GM06990 (cell line): ENCODE measurements around the gene JOSD1.

Source experiments
- DNase-seq: peaks from one replicate; pipeline ENCODE4 v3.0.0-alpha.2; 2011; ENCODE audit not compliant: insufficient read length; ENCODE audit errors: extremely low read depth
- H3K27me3 ChIP-seq: replicated peaks from 2 replicates; pipeline ENCODE4 v1.6.0; 2011; ENCODE audit warnings: low read length; ENCODE audit not compliant: control insufficient read depth, insufficient read depth
- H3K36me3 ChIP-seq: 2 replicates; pipeline ENCODE4 v1.5.1; 2011; ENCODE audit warnings: low read length; ENCODE audit not compliant: control insufficient read depth, insufficient read depth
- H3K4me3 ChIP-seq: replicated peaks from 2 replicates; pipeline ENCODE4 v1.5.1; 2011; ENCODE audit warnings: low read depth, mild to moderate bottlenecking, control low read depth, low read length
- CTCF ChIP-seq: IDR thresholded peaks from 2 replicates; pipeline ENCODE4 v1.5.1; 2011; ENCODE audit warnings: low read length, control low read depth, mild to moderate bottlenecking, inconsistent platforms; ENCODE audit not compliant: insufficient read depth, poor library complexity, severe bottlenecking

JOSD1 gene

DNA sequence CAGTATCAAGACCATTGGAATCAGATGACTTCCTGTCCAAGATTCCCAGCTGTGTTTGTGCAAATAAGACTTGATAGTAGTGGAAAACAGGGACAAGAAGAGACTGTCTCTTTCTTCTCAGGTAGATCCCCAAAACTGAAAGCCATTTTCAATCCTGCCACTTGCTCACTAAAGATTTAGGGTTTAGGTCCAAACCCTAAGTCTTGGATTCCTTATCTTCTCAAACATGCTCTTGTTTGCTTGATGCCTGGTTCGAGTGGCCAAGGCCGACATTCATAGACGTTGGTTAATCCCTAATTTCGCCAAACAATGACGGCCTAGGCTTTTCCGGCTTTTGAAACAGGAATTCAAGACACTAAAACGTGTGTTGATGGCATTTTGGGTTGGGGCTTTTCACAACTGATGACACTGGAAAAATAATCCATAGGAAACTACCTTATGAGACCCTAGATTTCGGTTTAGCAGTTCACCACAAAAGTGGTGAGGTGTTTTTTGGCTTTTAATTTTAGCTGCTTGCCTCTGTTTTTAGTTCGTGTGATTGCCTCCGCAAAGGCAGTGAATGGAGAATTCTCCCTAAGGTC lies 4.0 kb upstream of the JOSD1 start:
- TF ChIP-seq CTCF, result no peak
- no peak for DNase-seq
- Histone ChIP-seq H3K27me3 (no peaks in the 10 kb centered on the region), H3K4me3 (peak overlapping the region; percentile 57), H3K36me3 (peaks cover 2% of the 10 kb centered on the region; the same call in 1 of the 2 replicates)

DNA sequence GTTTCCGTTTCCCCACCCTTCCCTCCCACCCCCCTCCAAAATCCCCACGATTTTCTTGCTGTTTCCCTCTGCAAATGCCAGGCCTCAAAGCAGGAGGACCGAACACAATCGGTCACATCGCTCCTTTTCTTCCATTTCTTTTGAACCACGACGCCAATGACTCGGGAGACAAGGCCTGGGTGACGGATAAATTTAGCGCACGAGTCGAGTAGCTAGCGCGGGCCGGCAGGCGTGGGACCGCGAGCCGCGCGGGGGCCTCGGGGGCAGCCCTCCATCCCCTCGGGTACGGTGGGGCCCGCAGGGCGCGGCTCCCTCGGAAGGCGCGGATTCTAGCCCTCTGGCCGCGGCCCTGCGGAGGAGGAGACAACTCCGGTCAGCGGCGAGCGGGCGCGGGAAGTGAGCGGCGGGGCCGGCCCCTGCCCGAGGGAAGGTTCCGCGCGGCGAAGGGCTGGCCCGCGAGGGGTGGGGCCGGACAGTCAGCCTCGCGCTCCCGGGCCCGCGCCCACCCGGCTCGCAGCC lies 414 bp downstream of the JOSD1 start:
- TF ChIP-seq CTCF, result no peak
- Histone ChIP-seq H3K27me3 (no peaks in the 10 kb centered on the region), H3K4me3 (peak overlapping the region; percentile 84), H3K36me3 (no peaks in the 10 kb centered on the region)
- DNase-seq, result no peak

DNA sequence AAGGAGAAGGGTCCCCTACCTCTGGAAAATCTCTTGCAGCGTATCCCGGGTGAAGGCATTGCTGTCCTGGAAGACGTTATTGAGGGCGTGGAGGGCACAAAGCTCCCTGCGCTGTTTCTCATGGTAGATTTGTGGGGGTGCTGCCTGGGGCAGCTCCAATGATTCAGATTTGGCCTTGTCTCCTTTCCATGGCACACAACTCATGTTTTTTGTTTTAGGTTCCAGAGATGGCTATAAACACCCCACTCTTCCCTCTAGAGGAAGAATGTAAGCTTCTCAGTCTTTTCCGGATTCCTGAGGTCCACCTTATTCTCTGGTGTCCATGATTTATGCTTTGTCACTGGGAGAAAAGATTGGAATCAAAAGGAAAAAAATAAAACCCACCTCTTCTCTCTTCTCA lies 959 bp downstream of the JOSD1 start:
- no peak for DNase-seq
- TF ChIP-seq CTCF, result no peak
- H3K4me3 ChIP-seq, result peak overlapping the region; percentile 84
- no peaks in the 10 kb centered on the region for H3K36me3 ChIP-seq
- H3K27me3 ChIP-seq, result no peaks in the 10 kb centered on the region

- Histone ChIP-seq H3K4me3 (peak overlapping the region; percentile 84), H3K36me3 (no peaks in the 10 kb centered on the region), H3K27me3 (no peaks in the 10 kb centered on the region)
- TF ChIP-seq CTCF, result no peak
- no peak for DNase-seq
Observed at GRCh38 chr22:38699143-38699542, 1.6 kb downstream of the JOSD1 start.

DNA sequence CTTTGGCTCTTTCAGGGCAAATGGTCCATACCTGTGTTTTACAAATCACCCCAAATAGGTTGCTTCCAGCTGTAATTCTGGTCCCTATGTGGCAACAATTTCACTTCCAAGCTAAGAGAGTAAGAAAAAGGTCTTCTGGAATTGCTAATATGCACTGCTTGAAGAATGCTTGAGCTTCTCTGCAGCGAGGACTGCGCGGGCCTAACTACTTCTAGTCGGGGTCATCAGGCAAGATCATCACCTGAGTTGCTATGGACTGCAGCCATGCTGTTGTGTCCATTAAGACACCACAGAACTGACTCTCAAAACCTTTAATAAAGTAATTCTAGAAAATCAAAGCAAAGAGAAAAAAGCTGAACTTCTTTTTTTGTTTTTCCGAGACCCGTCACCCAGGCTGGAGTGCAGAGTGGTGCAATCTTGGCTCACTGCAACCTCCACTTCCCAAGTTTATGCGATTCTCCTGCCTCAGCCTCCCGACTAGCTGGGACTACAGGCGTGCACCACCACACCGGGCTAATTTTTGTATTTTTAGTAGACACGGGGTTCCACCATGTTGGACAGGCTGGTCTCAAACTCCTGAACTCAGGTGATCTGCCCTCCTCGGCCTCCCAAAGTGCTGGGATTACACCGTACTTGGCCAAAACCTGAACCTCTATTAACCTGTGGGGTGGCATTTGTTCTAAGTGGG lies 2.2 kb downstream of the JOSD1 start:
- TF ChIP-seq CTCF, result no peak
- Histone ChIP-seq H3K36me3 (no peaks in the 10 kb centered on the region), H3K27me3 (no peaks in the 10 kb centered on the region), H3K4me3 (peak overlapping the region; percentile 84)
- DNase-seq, result no peak
